ENCODE measurements around the gene LPAR1.

- TF ChIP-seq BCL11A (IDR thresholded peaks at IDR 0.05; ENCODE audit: low read depth in 2 of 2, low read length in 2 of 2) (no peak), CTCF (IDR thresholded peaks at IDR 0.05; ENCODE audit: control extremely low read depth in 1 of 3, insufficient read depth in 1 of 3, low read depth in 1 of 3, low read length in 3 of 3) (no peak), POLR2A (IDR thresholded peaks at IDR 0.05; ENCODE audit: control extremely low read depth in 1 of 2, low read depth in 2 of 2, low read length in 2 of 2) (no peak)
Measured at GRCh38 chr9:111020594-111020993, 17.7 kb downstream of the LPAR1 start.
